GM19240 (cell line): ENCODE data around the gene GIPC3.

Source experiments
- DNase-seq: peaks from one replicate; pipeline ENCODE4 v3.0.0; 2011; ENCODE audit warnings: low spot score; ENCODE audit not compliant: insufficient read length

The GIPC3 gene

GRCh38 chr19:3637621-3638020, 52.3 kb downstream of the GIPC3 start:
- no peak for DNase-seq

- no peak for DNase-seq
These were observed 53.2 kb downstream of the GIPC3 start for GRCh38 chr19:3638208-3639193.

- DNase-seq: no peak
These were observed 54.2 kb downstream of the GIPC3 start for GRCh38 chr19:3639479-3639878.

- DNase-seq: no peak
These were observed 56.4 kb downstream of the GIPC3 start for GRCh38 chr19:3641515-3642269.

GRCh38 chr19:3642296-3642695, 57.0 kb downstream of the GIPC3 start:
- DNase-seq: no peak
